ENCODE results near the gene POLR3H.

POLR3H gene

DNA sequence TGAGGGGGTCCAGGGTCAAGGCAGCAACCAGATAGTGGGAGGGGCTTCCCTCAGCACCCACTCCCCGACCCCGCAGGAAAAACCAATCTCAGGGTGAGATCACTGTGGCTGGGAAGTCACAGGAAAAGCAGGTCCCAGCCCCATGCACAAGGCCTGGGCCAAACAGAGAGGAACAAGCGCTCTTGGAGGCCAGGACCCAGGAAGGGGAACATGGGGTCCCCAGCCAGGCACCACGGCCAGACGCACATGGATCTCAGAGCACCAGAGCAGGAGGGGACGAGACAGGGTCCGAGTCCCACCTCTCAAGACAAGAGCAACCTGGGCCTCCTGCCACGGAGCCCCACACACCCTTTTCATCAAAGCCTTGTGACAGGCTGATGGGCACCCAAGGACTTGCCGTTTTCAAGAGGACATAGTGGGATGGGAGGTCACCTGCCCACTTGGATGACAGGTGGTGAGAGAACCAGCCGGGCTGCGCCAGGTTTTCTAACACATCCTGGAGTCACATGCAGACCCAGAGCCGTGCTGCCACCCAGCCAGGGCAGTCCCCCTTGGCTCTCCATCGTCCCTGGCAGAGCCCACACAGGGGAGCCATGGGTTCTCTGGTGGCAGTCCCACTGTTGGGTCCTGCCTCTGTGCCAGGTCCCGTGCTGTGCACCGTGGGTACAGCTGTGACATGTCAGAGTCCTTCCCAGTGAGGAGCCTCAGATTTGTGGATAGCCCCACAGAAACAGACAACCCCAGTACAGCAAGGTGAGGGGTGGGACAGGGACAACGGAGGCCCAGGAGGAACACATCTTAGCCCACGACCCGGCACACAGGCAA, 13.2 kb downstream of the POLR3H start:
- Histone ChIP-seq H3K36me3 (ENCODE audit: control insufficient read depth, insufficient read depth, low read length) (peaks cover 42% of the 10 kb centered on the region), H3K27me3 (ENCODE audit: control insufficient read depth, insufficient read depth, low read length) (no peaks in the 10 kb centered on the region), H3K4me1 (ENCODE audit: control insufficient read depth, insufficient read depth, low read length) (no peaks in the 10 kb centered on the region), H3K9me3 (ENCODE audit: control insufficient read depth, low read length) (no peaks in the 10 kb centered on the region), H3K9ac (ENCODE audit: low read length) (no peak overlapping the region), H3K4me3 (ENCODE audit: low read length) (no peak overlapping the region)

DNA sequence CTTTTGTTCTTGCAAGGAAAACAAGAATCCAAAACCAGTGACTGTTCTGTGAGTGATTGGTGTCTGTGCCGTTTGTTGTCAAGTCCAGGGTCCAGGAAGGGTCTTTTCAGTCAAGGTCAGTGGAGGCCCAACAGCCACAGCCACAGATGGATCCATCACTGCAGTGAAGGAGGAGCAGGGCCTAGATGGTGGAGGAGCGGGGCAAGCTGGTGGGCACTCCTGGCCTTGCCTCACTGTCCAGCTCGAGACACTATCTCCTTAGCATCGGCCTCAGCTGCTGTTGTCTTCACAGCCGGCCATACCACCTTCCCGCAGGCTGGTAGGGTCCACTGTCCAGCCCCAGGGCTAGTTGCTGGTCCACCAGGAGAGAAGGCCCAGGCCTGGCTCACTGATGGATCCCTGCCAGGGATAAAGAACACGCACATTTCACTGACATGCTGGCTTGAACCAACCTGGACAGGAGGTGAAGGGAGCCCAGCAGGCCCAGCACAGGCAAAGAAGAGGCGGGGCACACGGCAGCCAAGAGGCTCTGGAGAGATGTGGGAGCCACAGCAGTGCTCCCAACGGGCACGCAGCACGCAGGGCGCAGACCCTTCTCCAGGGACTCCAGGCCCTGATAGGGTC, 15.2 kb downstream of the POLR3H start:
- Histone ChIP-seq H3K9me3 (ENCODE audit: control insufficient read depth, low read length) (no peaks in the 10 kb centered on the region), H3K36me3 (ENCODE audit: control insufficient read depth, insufficient read depth, low read length) (peaks cover 47% of the 10 kb centered on the region), H3K4me3 (ENCODE audit: low read length) (no peak overlapping the region), H3K4me1 (ENCODE audit: control insufficient read depth, insufficient read depth, low read length) (peaks cover 17% of the 10 kb centered on the region), H3K27me3 (ENCODE audit: control insufficient read depth, insufficient read depth, low read length) (no peaks in the 10 kb centered on the region), H3K9ac (ENCODE audit: low read length) (no peak overlapping the region)

DNA sequence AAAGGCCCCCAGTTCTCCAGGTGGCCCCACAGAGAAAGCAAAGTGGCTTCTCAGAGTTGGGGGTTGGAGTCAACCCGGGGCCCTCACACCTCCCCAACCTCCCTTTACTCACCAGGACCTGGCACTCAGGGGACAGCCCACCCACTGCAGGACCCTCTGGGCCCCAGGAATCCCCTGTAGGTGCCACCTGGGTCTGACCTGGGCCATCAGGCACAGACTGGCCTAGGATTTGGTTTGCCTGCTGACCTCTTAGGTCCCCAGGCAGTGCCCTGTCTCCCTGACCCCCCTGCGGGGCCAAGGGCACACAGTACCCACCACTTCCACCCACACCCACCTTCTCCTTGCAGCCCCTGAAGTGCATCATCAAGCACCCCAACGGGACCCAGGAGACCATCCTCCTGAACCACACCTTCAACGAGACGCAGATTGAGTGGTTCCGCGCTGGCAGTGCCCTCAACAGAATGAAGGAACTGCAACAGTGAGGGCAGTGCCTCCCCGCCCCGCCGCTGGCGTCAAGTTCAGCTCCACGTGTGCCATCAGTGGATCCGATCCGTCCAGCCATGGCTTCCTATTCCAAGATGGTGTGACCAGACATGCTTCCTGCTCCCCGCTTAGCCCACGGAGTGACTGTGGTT, 16.0 kb downstream of the POLR3H start:
- Histone ChIP-seq H3K9ac (ENCODE audit: low read length) (no peak overlapping the region), H3K27me3 (ENCODE audit: control insufficient read depth, insufficient read depth, low read length) (no peaks in the 10 kb centered on the region), H3K4me1 (ENCODE audit: control insufficient read depth, insufficient read depth, low read length) (peaks cover 25% of the 10 kb centered on the region), H3K9me3 (ENCODE audit: control insufficient read depth, low read length) (no peaks in the 10 kb centered on the region), H3K36me3 (ENCODE audit: control insufficient read depth, insufficient read depth, low read length) (peaks cover 47% of the 10 kb centered on the region), H3K4me3 (ENCODE audit: low read length) (no peak overlapping the region)

DNA sequence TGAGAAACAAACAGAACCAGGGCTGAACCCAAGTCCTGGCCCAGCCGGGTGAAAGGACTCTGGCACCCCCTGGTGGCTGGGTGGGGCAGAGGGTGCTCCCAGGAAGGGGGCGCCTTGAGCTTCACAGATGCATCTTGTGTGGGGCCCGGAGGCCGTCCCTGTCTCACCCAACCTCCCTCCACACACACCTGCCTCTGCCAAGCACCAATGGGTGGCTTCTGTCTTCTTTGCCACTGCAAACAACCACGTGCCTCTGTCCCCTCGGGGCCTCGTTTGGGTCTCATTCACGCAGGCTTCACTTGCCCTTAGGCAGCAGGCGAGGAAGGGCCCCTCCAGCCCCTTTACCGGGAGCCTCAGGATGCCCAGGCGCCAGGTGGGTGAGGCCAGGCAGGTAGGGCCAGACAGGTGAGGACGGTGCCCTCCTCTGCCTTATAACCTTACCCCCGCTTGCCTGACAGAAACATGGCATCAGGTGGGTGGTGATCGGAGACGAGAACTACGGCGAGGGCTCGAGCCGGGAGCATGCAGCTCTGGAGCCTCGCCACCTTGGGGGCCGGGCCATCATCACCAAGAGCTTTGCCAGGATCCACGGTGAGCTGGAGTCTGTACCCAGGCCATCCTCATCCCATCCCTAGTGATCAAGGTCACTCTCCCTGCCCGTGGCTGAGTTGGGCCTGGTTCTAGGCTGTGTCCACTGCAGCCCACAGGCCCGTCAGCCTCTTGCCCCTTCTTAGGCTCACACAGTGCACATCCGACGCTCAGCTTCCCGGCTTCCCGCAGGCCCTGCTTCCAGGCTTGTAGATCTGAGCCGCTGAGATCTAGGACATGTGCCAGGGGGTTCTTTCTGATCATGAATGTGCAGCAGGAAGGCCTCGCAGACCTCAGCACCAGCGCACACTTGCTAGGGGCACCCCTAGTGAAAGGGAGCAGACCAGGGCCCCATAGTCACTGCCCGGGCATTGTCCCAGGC, 17.2 kb downstream of the POLR3H start:
- H3K9me3 ChIP-seq (ENCODE audit: control insufficient read depth, low read length): no peaks in the 10 kb centered on the region
- no peaks in the 10 kb centered on the region for H3K27me3 ChIP-seq (ENCODE audit: control insufficient read depth, insufficient read depth, low read length)
- H3K4me1 ChIP-seq (ENCODE audit: control insufficient read depth, insufficient read depth, low read length): peaks cover 29% of the 10 kb centered on the region
- peaks cover 52% of the 10 kb centered on the region for H3K36me3 ChIP-seq (ENCODE audit: control insufficient read depth, insufficient read depth, low read length)
- H3K9ac ChIP-seq (ENCODE audit: low read length): no peak overlapping the region
- no peak overlapping the region for H3K4me3 ChIP-seq (ENCODE audit: low read length)

DNA sequence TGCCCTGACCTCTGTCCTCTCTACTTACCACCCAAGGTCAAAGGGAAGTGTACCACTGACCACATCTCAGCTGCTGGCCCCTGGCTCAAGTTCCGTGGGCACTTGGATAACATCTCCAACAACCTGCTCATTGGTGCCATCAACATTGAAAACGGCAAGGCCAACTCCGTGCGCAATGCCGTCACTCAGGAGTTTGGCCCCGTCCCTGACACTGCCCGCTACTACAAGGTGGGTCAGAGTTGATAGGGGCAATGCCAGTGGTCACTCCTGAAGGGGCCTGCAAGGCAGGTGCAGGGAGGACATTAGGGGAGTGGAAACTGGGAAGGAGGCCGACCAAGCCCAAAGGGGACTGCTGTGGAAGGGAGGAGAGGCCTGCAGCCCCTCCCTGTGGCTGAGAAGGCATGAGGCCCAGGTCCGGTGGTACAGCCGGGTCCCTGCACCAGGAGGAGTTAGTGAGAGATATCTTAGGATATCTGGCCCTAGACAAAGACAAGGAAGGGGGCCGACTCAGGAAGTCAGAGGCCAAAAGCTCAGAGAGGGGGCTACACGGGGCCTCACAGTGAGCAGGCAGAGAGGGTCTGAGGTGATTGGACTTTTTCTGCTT, 17.9 kb downstream of the POLR3H start:
- Histone ChIP-seq H3K27me3 (ENCODE audit: control insufficient read depth, insufficient read depth, low read length) (no peaks in the 10 kb centered on the region), H3K9me3 (ENCODE audit: control insufficient read depth, low read length) (no peaks in the 10 kb centered on the region), H3K4me1 (ENCODE audit: control insufficient read depth, insufficient read depth, low read length) (peaks cover 29% of the 10 kb centered on the region), H3K9ac (ENCODE audit: low read length) (no peak overlapping the region), H3K36me3 (ENCODE audit: control insufficient read depth, insufficient read depth, low read length) (peaks cover 44% of the 10 kb centered on the region), H3K4me3 (ENCODE audit: low read length) (no peak overlapping the region)

DNA sequence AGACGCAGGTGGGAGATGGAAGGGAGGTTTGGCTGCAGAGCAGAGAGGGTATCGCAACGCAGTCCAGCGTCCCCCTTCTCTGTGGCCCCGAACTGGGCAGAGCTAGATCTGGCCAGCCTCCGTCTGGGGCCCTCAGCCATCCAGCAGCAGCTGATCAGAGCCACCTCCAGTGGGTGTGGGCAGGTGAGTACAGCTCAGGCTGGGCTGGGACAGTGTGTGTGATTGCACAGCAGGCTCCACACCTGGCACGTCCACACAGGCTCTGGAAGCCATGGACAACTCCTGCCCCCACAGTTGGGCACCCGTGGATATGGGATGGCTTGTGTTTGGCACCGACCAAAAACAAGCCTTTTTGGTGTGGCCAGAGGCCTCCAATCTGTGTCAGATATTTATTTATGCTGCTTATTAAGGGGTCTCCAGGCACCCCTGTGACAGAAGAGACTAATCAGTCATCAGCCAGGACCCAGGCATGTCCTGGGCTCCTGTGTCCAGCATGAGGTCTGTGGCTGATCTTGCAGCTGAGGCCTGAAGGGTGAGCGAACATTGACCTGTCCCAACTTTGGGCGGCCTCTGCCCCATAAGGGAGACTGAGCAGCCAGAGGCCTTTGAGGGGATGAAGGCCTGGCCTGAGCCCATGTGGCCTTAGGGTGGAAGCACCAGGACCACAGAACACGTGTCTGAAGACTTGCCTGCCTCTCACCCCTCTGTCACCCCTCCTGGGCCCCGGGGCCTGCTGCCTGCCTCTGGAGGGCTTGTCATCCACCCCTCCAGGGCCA, 18.6 kb downstream of the POLR3H start:
- Histone ChIP-seq H3K4me1 (ENCODE audit: control insufficient read depth, insufficient read depth, low read length) (peaks cover 29% of the 10 kb centered on the region), H3K4me3 (ENCODE audit: low read length) (no peak overlapping the region), H3K27me3 (ENCODE audit: control insufficient read depth, insufficient read depth, low read length) (no peaks in the 10 kb centered on the region), H3K36me3 (ENCODE audit: control insufficient read depth, insufficient read depth, low read length) (peaks cover 39% of the 10 kb centered on the region), H3K9me3 (ENCODE audit: control insufficient read depth, low read length) (no peaks in the 10 kb centered on the region), H3K9ac (ENCODE audit: low read length) (no peak overlapping the region)

DNA sequence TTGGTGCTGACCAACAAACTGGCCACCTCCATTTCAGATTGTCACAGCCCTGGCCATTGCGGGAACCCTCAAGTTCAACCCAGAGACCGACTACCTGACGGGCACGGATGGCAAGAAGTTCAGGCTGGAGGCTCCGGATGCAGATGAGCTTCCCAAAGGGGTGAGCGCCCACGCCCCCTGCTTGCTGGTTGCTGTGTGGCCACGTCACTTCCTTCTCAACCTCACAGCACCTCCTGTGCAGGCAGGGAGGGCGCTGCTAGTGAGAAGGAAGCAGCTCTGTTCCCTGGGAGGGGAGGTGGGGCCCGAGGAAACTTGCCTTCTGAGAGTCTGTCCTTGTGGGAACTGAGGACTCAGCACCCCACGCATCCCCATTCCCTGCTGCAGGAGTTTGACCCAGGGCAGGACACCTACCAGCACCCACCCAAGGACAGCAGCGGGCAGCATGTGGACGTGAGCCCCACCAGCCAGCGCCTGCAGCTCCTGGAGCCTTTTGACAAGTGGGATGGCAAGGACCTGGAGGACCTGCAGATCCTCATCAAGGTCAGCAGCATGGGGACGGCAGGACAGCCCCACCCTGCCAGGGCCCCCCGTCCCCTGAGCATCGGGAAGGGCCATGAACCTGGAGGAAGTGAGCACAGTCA, 19.3 kb downstream of the POLR3H start:
- H3K27me3 ChIP-seq (ENCODE audit: control insufficient read depth, insufficient read depth, low read length): no peaks in the 10 kb centered on the region
- peaks cover 29% of the 10 kb centered on the region for H3K4me1 ChIP-seq (ENCODE audit: control insufficient read depth, insufficient read depth, low read length)
- H3K9ac ChIP-seq (ENCODE audit: low read length): peak overlapping the region; percentile 4
- no peaks in the 10 kb centered on the region for H3K9me3 ChIP-seq (ENCODE audit: control insufficient read depth, low read length)
- no peak overlapping the region for H3K4me3 ChIP-seq (ENCODE audit: low read length)
- H3K36me3 ChIP-seq (ENCODE audit: control insufficient read depth, insufficient read depth, low read length): peaks cover 39% of the 10 kb centered on the region

DNA sequence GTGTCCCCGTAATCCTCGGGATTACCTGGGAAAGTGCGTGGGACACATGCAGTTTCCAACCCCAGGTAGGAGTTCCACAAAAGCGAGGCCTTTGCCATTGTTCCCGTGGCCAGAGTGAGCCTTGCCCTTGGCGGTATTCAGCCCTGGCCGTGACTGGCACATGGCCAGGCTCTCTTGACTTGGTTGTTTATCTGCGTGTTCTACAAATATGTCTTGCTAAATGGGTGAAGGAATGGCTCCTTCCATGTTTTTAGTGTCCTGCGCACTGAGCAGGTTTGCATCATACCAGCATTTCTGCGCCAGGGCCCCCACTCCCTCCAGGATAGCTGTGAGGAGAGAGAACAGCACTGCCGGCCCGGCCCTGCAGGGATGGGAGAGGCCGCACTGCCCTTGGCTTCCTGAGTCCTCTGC, 20.0 kb downstream of the POLR3H start:
- peak overlapping the region; percentile 4 for H3K9ac ChIP-seq (ENCODE audit: low read length)
- no peak overlapping the region for H3K4me3 ChIP-seq (ENCODE audit: low read length)
- H3K36me3 ChIP-seq (ENCODE audit: control insufficient read depth, insufficient read depth, low read length): peaks cover 39% of the 10 kb centered on the region
- H3K4me1 ChIP-seq (ENCODE audit: control insufficient read depth, insufficient read depth, low read length): peaks cover 29% of the 10 kb centered on the region
- H3K27me3 ChIP-seq (ENCODE audit: control insufficient read depth, insufficient read depth, low read length): no peaks in the 10 kb centered on the region
- no peaks in the 10 kb centered on the region for H3K9me3 ChIP-seq (ENCODE audit: control insufficient read depth, low read length)

DNA sequence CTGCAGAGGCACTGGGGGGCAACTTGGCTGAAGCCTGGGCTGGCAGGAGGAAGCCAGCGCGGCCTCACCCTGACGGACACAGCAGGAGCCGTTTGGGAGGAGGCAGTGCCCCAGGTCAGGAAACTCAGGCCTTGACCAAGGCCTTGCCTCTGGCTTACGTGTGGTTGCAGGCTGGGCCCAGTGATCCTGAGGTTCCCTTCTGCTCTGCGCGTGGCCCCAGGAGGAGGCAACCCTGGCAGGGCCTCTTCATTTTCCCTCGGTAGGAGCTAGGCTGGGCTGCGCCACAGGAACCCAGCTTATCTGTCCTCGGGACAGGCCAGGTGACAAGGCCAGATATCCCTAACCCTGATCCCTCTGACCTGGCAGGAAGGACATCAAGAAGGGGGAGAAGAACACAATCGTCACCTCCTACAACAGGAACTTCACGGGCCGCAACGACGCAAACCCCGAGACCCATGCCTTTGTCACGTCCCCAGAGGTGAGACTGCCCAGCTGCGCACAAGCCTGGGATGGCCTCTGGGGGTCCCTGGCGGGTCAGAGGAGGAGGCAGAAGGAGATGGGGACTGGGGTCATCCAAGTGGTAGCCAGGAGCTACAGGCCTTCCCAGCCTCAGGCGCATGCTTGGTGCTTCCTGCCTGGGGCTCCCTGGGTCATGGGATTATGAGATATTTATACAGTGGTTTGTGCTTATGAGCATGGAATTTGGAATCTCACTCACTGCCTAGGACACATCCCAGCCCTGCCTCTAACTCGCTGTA, 20.6 kb downstream of the POLR3H start:
- H3K9ac ChIP-seq (ENCODE audit: low read length): peak overlapping the region; percentile 4
- H3K4me3 ChIP-seq (ENCODE audit: low read length): no peak overlapping the region
- peaks cover 29% of the 10 kb centered on the region for H3K4me1 ChIP-seq (ENCODE audit: control insufficient read depth, insufficient read depth, low read length)
- peaks cover 33% of the 10 kb centered on the region for H3K36me3 ChIP-seq (ENCODE audit: control insufficient read depth, insufficient read depth, low read length)
- H3K27me3 ChIP-seq (ENCODE audit: control insufficient read depth, insufficient read depth, low read length): no peaks in the 10 kb centered on the region
- H3K9me3 ChIP-seq (ENCODE audit: control insufficient read depth, low read length): no peaks in the 10 kb centered on the region

DNA sequence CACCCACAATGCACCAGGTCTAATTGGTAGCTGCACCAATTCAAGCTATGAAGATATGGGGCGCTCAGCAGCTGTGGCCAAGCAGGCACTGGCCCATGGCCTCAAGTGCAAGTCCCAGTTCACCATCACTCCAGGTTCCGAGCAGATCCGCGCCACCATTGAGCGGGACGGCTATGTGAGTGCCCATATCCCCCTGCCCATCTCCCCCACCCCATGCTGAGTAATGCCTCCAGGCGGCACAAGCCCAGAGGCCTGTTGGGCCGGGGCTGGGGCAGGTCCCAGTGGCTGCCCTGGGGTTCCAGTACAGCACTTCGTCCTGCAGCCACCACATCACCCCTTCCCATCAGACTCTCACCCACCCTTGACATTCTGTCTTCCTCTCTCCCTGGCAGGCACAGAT, 21.5 kb downstream of the POLR3H start:
- H3K9ac ChIP-seq (ENCODE audit: low read length): peak overlapping the region; percentile 4
- H3K27me3 ChIP-seq (ENCODE audit: control insufficient read depth, insufficient read depth, low read length): no peaks in the 10 kb centered on the region
- H3K4me3 ChIP-seq (ENCODE audit: low read length): no peak overlapping the region
- peaks cover 27% of the 10 kb centered on the region for H3K36me3 ChIP-seq (ENCODE audit: control insufficient read depth, insufficient read depth, low read length)
- peaks cover 31% of the 10 kb centered on the region for H3K4me1 ChIP-seq (ENCODE audit: control insufficient read depth, insufficient read depth, low read length)
- H3K9me3 ChIP-seq (ENCODE audit: control insufficient read depth, low read length): no peaks in the 10 kb centered on the region

Measured in mucosa of stomach (tissue), 1 donor.